Measurements from ENCODE around the gene PIP4K2B.

The PIP4K2B gene

DNA sequence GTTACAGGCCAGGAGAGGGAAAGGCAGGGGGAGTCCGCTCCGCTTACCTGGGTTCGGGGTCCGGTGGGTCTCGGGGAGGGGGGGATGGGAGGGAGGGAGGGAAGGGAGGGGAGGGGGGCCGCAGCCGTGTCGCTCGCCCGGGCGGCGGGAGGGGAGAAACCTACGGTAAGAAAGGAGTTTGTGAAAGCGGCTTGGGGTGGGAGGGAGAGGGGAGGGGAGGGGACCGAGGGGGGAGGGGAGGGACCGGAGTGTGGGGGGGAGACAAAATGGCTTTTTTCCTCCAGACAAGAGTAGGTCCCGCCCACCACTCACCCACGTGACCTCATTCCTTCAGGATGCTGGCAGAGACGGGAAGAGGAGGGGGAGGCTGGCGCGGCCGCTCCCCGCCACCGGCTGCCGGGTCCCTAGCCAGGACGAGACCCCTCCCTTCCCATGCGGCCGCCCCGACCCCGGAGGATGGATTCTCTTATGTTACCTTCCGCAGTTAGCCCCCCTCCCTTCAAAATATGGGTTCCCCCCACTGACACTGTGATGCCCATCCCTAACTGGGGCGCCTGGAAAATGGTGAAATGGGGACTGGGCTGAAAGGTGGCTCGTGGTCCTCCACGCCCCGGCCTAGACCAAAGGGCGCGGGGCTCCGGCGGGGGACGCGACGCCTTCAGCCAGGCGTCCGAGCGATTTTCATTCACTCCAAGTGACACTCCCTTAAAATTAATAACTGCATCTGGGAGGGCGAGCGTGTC lies 51.0 kb downstream of the PIP4K2B start, which contains the start of gene PCGF2:
Gene PCGF2 (minus strand): TSS at position 188 of the 743 bp plus-strand sequence. CDS start 7,934 bp downstream, outside the sequence.
- TF ChIP-seq FOXP2 (optimal IDR thresholded peaks at IDR 0.05; ENCODE audit: borderline replicate concordance, extremely low read depth, extremely low read length, insufficient read depth) (peak; percentile 53), TAF1 (IDR thresholded peaks at IDR 0.05; ENCODE audit: borderline replicate concordance, insufficient read depth, low read length) (peak; percentile 68; the same call in 1 of the 2 replicates), REST (IDR thresholded peaks at IDR 0.05; ENCODE audit: insufficient read depth in 1 of 2, low read depth in 2 of 2, low read length in 2 of 2) (0 out of 4 replicates have a peak, but pooled peaks of 1 of the 2 experiments have one; percentile 42), SIN3A (IDR thresholded peaks at IDR 0.05; ENCODE audit: borderline replicate concordance, insufficient read depth, low read length) (no peak; the same call in 1 of the 2 replicates), POLR2AphosphoS5 (IDR thresholded peaks at IDR 0.05; ENCODE audit: low read depth, low read length) (peak; percentile 68)

- TF ChIP-seq REST (IDR thresholded peaks at IDR 0.05; ENCODE audit: insufficient read depth in 1 of 2, low read depth in 2 of 2, low read length in 2 of 2) (no peak), POLR2AphosphoS5 (IDR thresholded peaks at IDR 0.05; ENCODE audit: low read depth, low read length) (no peak; the same call in 1 of the 2 replicates), TAF1 (IDR thresholded peaks at IDR 0.05; ENCODE audit: borderline replicate concordance, insufficient read depth, low read length) (0 out of 2 replicates have a peak, but pooled peaks have one; percentile 19), FOXP2 (optimal IDR thresholded peaks at IDR 0.05; ENCODE audit: borderline replicate concordance, extremely low read depth, extremely low read length, insufficient read depth) (no peak)
Observed at GRCh38 chr17:38747463-38748148, 51.8 kb downstream of the PIP4K2B start.

DNA sequence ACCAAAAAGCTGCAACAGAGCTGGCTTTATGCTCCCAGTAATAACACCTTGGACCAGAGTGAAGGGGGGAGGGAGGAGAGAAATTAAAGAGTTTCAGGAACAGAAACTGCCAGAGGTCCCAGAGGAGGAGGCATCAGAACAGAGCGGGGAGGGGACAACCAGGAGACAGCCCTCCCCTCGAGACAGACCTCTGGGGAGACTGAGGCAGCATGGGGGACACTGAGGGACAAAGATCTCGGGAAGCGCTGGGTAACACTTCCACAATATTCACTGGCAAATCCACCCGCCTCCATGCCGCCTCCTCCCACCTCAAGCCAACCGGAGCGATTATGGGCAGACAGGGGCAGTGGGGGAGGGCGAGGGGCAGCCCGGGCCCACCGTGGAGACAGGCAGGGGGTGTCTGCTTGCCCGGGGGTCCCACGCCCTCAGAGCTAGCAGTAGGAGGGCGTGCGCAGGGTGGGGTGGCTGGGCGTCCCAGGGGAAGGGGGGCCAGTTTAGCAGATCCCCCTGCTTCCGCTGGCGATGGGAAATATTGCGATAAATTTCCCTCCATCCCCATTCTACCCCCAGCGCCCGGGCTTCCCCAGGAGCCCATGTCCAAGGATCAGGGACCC lies 52.4 kb downstream of the PIP4K2B start:
- TF ChIP-seq TAF1 (IDR thresholded peaks at IDR 0.05; ENCODE audit: borderline replicate concordance, insufficient read depth, low read length), result no peak
- no peak for TF ChIP-seq REST (IDR thresholded peaks at IDR 0.05; ENCODE audit: insufficient read depth in 1 of 2, low read depth in 2 of 2, low read length in 2 of 2)
- no peak for TF ChIP-seq SIN3A (IDR thresholded peaks at IDR 0.05; ENCODE audit: borderline replicate concordance, insufficient read depth, low read length)
- no peak for TF ChIP-seq FOXP2 (optimal IDR thresholded peaks at IDR 0.05; ENCODE audit: borderline replicate concordance, extremely low read depth, extremely low read length, insufficient read depth)
- TF ChIP-seq POLR2AphosphoS5 (IDR thresholded peaks at IDR 0.05; ENCODE audit: low read depth, low read length), result no peak

GRCh38 chr17:38746004-38746848 lies 53.1 kb downstream of the PIP4K2B start:
- TF ChIP-seq SIN3A (IDR thresholded peaks at IDR 0.05; ENCODE audit: borderline replicate concordance, insufficient read depth, low read length) (peak; percentile 39; the same call in 1 of the 2 replicates), REST (IDR thresholded peaks at IDR 0.05; ENCODE audit: insufficient read depth in 1 of 2, low read depth in 2 of 2, low read length in 2 of 2) (no peak)
